Measurements from ENCODE around the gene CXCR4. TPM values are rescaled to one million over a fixed set of nuclear protein-coding genes. Genes with fewer than 3 reads are reported as not detected.

The CXCR4 gene
- total RNA-seq, 1 experiment from 2014 or later, result 0.79 TPM

GRCh38 chr2:136127356-136127755 is 9.4 kb upstream of the CXCR4 start:
- Histone ChIP-seq H3K27me3 (replicated peaks) (peaks cover 16% of the 10 kb centered on the region), H3K27ac (no peak overlapping the region), H3K9me3 (replicated peaks) (no peaks in the 10 kb centered on the region), H3K4me3 (no peak overlapping the region), H3K36me3 (no peaks in the 10 kb centered on the region), H3K4me1 (replicated peaks) (no peaks in the 10 kb centered on the region)
- DNase-seq (ENCODE audit: low read depth in 1 of 2, low spot score in 2 of 2), result no peak

- no peak for DNase-seq (ENCODE audit: low read depth in 1 of 2, low spot score in 2 of 2)
- no peaks in the 10 kb centered on the region for H3K36me3 ChIP-seq
- no peaks in the 10 kb centered on the region for H3K4me1 ChIP-seq (replicated peaks)
- H3K27me3 ChIP-seq (replicated peaks), result peaks cover 19% of the 10 kb centered on the region
- no peaks in the 10 kb centered on the region for H3K9me3 ChIP-seq (replicated peaks)
- no peak overlapping the region for H3K4me3 ChIP-seq
- no peak overlapping the region for H3K27ac ChIP-seq
Measured at GRCh38 chr2:136126421-136126926, 8.5 kb upstream of the CXCR4 start.

GRCh38 chr2:136126021-136126420 is 8.1 kb upstream of the CXCR4 start:
- no peaks in the 10 kb centered on the region for H3K4me1 ChIP-seq (replicated peaks)
- H3K27me3 ChIP-seq (replicated peaks), result peaks cover 19% of the 10 kb centered on the region
- no peak overlapping the region for H3K27ac ChIP-seq
- no peak for DNase-seq (ENCODE audit: low read depth in 1 of 2, low spot score in 2 of 2)
- no peaks in the 10 kb centered on the region for H3K9me3 ChIP-seq (replicated peaks)
- no peak overlapping the region for H3K4me3 ChIP-seq
- H3K36me3 ChIP-seq, result no peaks in the 10 kb centered on the region

GRCh38 chr2:136125236-136125635 is 7.3 kb upstream of the CXCR4 start:
- Histone ChIP-seq H3K27me3 (replicated peaks) (peaks cover 27% of the 10 kb centered on the region), H3K9me3 (replicated peaks) (no peaks in the 10 kb centered on the region), H3K27ac (no peak overlapping the region), H3K36me3 (no peaks in the 10 kb centered on the region), H3K4me3 (no peak overlapping the region), H3K4me1 (replicated peaks) (no peaks in the 10 kb centered on the region)
- DNase-seq (ENCODE audit: low read depth in 1 of 2, low spot score in 2 of 2), result no peak

GRCh38 chr2:136124805-136125204 is 6.9 kb upstream of the CXCR4 start:
- Histone ChIP-seq H3K36me3 (no peaks in the 10 kb centered on the region), H3K4me1 (replicated peaks) (no peaks in the 10 kb centered on the region), H3K27ac (no peak overlapping the region), H3K27me3 (replicated peaks) (peaks cover 32% of the 10 kb centered on the region), H3K4me3 (no peak overlapping the region), H3K9me3 (replicated peaks) (no peaks in the 10 kb centered on the region)
- no peak for DNase-seq (ENCODE audit: low read depth in 1 of 2, low spot score in 2 of 2)

- Histone ChIP-seq H3K36me3 (no peaks in the 10 kb centered on the region), H3K4me1 (replicated peaks) (peaks cover 8% of the 10 kb centered on the region), H3K27me3 (replicated peaks) (peaks cover 47% of the 10 kb centered on the region), H3K4me3 (no peak overlapping the region), H3K9me3 (replicated peaks) (no peaks in the 10 kb centered on the region), H3K27ac (no peak overlapping the region)
- no peak for DNase-seq (ENCODE audit: low read depth in 1 of 2, low spot score in 2 of 2)
Measured at GRCh38 chr2:136122661-136123060, 4.7 kb upstream of the CXCR4 start.

GRCh38 chr2:136121204-136121910 is 3.4 kb upstream of the CXCR4 start:
- Histone ChIP-seq H3K4me3 (no peak overlapping the region), H3K27me3 (replicated peaks) (peaks cover 59% of the 10 kb centered on the region), H3K4me1 (replicated peaks) (peaks cover 20% of the 10 kb centered on the region), H3K9me3 (replicated peaks) (0 out of 2 replicates have a peak, but pooled peaks cover 2% of the 10 kb centered on the region), H3K36me3 (no peaks in the 10 kb centered on the region), H3K27ac (no peak overlapping the region)
- DNase-seq (ENCODE audit: low read depth in 1 of 2, low spot score in 2 of 2), result no peak

GRCh38 chr2:136119717-136120675 is 2.0 kb upstream of the CXCR4 start:
- Histone ChIP-seq H3K27me3 (replicated peaks) (peaks cover 61% of the 10 kb centered on the region), H3K4me1 (replicated peaks) (peaks cover 24% of the 10 kb centered on the region), H3K27ac (no peak overlapping the region), H3K36me3 (no peaks in the 10 kb centered on the region), H3K9me3 (replicated peaks) (0 out of 2 replicates have a peak, but pooled peaks cover 2% of the 10 kb centered on the region), H3K4me3 (no peak overlapping the region)
- no peak for DNase-seq (ENCODE audit: low read depth in 1 of 2, low spot score in 2 of 2)

GRCh38 chr2:136118819-136119716 is 1.1 kb upstream of the CXCR4 start:
- peaks cover 24% of the 10 kb centered on the region for H3K4me1 ChIP-seq (replicated peaks)
- DNase-seq (ENCODE audit: low read depth in 1 of 2, low spot score in 2 of 2), result no peak
- no peak overlapping the region for H3K27ac ChIP-seq
- 0 out of 2 replicates have a peak, but pooled peaks cover 2% of the 10 kb centered on the region for H3K9me3 ChIP-seq (replicated peaks)
- no peak overlapping the region for H3K4me3 ChIP-seq
- H3K27me3 ChIP-seq (replicated peaks), result peaks cover 64% of the 10 kb centered on the region
- H3K36me3 ChIP-seq, result no peaks in the 10 kb centered on the region

GRCh38 chr2:136117391-136117841 is 533 bp downstream of the CXCR4 start:
- Histone ChIP-seq H3K4me1 (replicated peaks) (peaks cover 25% of the 10 kb centered on the region), H3K36me3 (no peaks in the 10 kb centered on the region), H3K27ac (no peak overlapping the region), H3K9me3 (replicated peaks) (0 out of 2 replicates have a peak, but pooled peaks cover 2% of the 10 kb centered on the region), H3K4me3 (peak overlapping the region; percentile 38), H3K27me3 (replicated peaks) (peaks cover 63% of the 10 kb centered on the region)
- peak; percentile 47 for DNase-seq (ENCODE audit: low read depth in 1 of 2, low spot score in 2 of 2)

- H3K27me3 ChIP-seq (replicated peaks), result peaks cover 59% of the 10 kb centered on the region
Measured at GRCh38 chr2:136116813-136117390, 1.0 kb downstream of the CXCR4 start.

GRCh38 chr2:136116151-136116812 is 1.7 kb downstream of the CXCR4 start:
- Histone ChIP-seq H3K36me3 (no peaks in the 10 kb centered on the region), H3K27ac (no peak overlapping the region), H3K27me3 (replicated peaks) (peaks cover 59% of the 10 kb centered on the region), H3K4me3 (peak overlapping the region; percentile 38), H3K9me3 (replicated peaks) (0 out of 2 replicates have a peak, but pooled peaks cover 2% of the 10 kb centered on the region), H3K4me1 (replicated peaks) (peaks cover 28% of the 10 kb centered on the region)
- DNase-seq (ENCODE audit: low read depth in 1 of 2, low spot score in 2 of 2), result peak; percentile 24 to 52

More at GRCh38 chr2:136116813-136117390, 1.0 kb downstream of the CXCR4 start:
- H3K4me1 ChIP-seq (replicated peaks), result peaks cover 28% of the 10 kb centered on the region
- H3K9me3 ChIP-seq (replicated peaks), result 0 out of 2 replicates have a peak, but pooled peaks cover 2% of the 10 kb centered on the region
- H3K4me3 ChIP-seq, result peak overlapping the region; percentile 38
- no peak overlapping the region for H3K27ac ChIP-seq
- no peaks in the 10 kb centered on the region for H3K36me3 ChIP-seq
- no peak for DNase-seq (ENCODE audit: low read depth in 1 of 2, low spot score in 2 of 2)

Data from SJSA1 (cell line).